ENCODE data around the gene SYNC.
"Not testable (repeated sequence)": the region's sequence is repeated elsewhere in the genome, so short reads cannot be mapped to it uniquely, and the experiment has no call there.

Gene SYNC

GRCh38 chr1:32703479-32704291 lies 1.1 kb upstream of the SYNC start:
- no peaks in the 10 kb centered on the region for H3K36me3 ChIP-seq (replicated peaks)
- no peak for TF ChIP-seq CTCF (IDR thresholded peaks at IDR 0.05; ENCODE audit: low read depth, low read length, missing control alignments)
- H3K27ac ChIP-seq = peak overlapping the region; percentile 92
- peak overlapping the region; percentile 69 for H3K4me3 ChIP-seq (ENCODE audit: low read depth, low read length)
- H3K27me3 ChIP-seq (replicated peaks) = no peaks in the 10 kb centered on the region
- peak; percentile 94 for DNase-seq
- in situ Hi-C loops (cut with HindIII; ENCODE audit: low pct_ligation_motif_present, low sequenced_read_pairs) = no loop called here

DNA sequence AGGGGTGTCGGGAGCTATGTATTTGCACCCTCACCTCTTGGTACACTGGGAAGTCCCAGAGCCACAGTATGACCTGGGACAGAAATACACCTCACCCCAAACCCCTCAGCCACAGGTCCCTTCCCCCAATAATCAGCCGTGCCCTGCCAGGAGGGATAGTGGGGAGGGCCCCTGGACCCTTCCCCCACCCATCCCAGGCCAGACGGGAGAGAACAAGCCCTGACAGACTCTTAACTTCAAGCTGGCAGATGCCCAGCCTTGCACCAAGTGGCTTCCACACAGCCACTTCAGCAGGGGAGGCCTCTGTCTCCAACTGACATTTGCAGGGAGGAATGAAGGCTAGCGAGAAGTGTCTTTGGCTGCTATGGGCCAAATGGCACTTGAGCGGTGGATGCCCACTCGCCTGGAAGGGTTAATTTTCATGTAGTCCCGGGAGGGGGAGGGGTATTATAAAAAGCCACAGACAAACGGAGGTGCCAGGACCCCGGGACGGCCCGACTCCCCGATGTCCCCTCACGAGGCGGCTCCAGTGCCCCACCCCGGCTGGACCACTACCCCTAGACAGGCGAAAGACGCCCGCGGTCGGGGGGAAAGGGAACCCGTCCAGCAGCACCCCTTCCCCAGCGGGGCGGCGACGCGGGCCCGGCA lies 495 bp downstream of the SYNC start:
- in situ Hi-C loops (cut with HindIII; ENCODE audit: low pct_ligation_motif_present, low sequenced_read_pairs) = no loop called here
- no peaks in the 10 kb centered on the region for H3K27me3 ChIP-seq (replicated peaks)
- no peak for TF ChIP-seq CTCF (IDR thresholded peaks at IDR 0.05; ENCODE audit: low read depth, low read length, missing control alignments)
- H3K4me3 ChIP-seq (ENCODE audit: low read depth, low read length) = peak overlapping the region; percentile 61
- no peaks in the 10 kb centered on the region for H3K36me3 ChIP-seq (replicated peaks)
- DNase-seq = peak; percentile 11
- H3K27ac ChIP-seq = peak overlapping the region; percentile 92

DNA sequence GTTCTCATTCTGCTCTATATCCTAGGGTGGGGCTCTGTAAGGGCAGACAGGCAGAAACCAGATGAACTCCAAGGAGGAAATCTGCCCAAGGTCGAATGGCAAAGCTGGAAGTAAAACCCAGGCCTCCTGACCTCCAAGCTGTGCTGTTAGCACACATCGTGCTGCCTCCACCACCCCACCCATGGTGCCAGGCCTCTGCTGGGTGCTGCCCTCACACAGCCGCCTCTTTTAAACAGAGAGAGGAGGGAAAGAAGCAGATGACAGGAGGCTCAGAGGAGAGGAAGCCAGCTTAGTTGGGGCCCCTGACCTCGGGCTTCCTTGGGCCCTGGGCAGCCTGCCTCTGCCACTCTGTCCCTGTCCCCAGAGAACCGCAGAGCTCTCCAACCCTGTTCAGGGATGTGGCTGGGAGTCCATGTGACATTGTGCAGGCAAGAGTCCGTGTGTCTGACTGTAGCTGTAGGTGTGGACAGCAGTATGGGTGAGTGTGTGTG lies 1.1 kb downstream of the SYNC start:
- H3K36me3 ChIP-seq (replicated peaks) = no peaks in the 10 kb centered on the region
- H3K4me3 ChIP-seq (ENCODE audit: low read depth, low read length) = peak overlapping the region; percentile 61
- TF ChIP-seq CTCF (IDR thresholded peaks at IDR 0.05; ENCODE audit: low read depth, low read length, missing control alignments) = no peak
- H3K27me3 ChIP-seq (replicated peaks) = no peaks in the 10 kb centered on the region
- DNase-seq = no peak
- in situ Hi-C loops (cut with HindIII; ENCODE audit: low pct_ligation_motif_present, low sequenced_read_pairs) = no loop called here
- no peak overlapping the region for H3K27ac ChIP-seq

GRCh38 chr1:32696996-32697395 lies 5.6 kb downstream of the SYNC start:
- H3K4me3 ChIP-seq (ENCODE audit: low read depth, low read length); H3K27me3 ChIP-seq (replicated peaks); DNase-seq; in situ Hi-C loops (cut with HindIII; ENCODE audit: low pct_ligation_motif_present, low sequenced_read_pairs); H3K27ac ChIP-seq: not testable (repeated sequence)
- peaks cover 10% of the 10 kb centered on the region for H3K36me3 ChIP-seq (replicated peaks)

GRCh38 chr1:32696041-32696440 lies 6.5 kb downstream of the SYNC start:
- no peak overlapping the region for H3K27ac ChIP-seq
- no peaks in the 10 kb centered on the region for H3K27me3 ChIP-seq (replicated peaks)
- in situ Hi-C loops (cut with HindIII; ENCODE audit: low pct_ligation_motif_present, low sequenced_read_pairs) = no loop called here
- no peak overlapping the region for H3K4me3 ChIP-seq (ENCODE audit: low read depth, low read length)
- no peak for DNase-seq
- no peak for TF ChIP-seq CTCF (IDR thresholded peaks at IDR 0.05; ENCODE audit: low read depth, low read length, missing control alignments)
- peaks cover 10% of the 10 kb centered on the region for H3K36me3 ChIP-seq (replicated peaks)

GRCh38 chr1:32695098-32695904 lies 7.3 kb downstream of the SYNC start:
- Histone ChIP-seq H3K36me3 (replicated peaks) (peaks cover 10% of the 10 kb centered on the region), H3K27ac (no peak overlapping the region), H3K27me3 (replicated peaks) (no peaks in the 10 kb centered on the region), H3K4me3 (ENCODE audit: low read depth, low read length) (no peak overlapping the region)
- DNase-seq = peak; percentile 39
- TF ChIP-seq CTCF (IDR thresholded peaks at IDR 0.05; ENCODE audit: low read depth, low read length, missing control alignments) = no peak
- in situ Hi-C loops (cut with HindIII; ENCODE audit: low pct_ligation_motif_present, low sequenced_read_pairs) = no loop called here

All from brain microvascular endothelial cell (primary cell).